Ramos (cell line): ENCODE results near the gene PTX3.

Experiments
- in situ Hi-C: fragments of 300-500 bp; cut with MboI; formaldehyde crosslinking; loops from one replicate; pipeline ENCODE4 v1.14.3; 2022; ENCODE audit warnings: low sequenced_read_pairs; ENCODE audit not compliant: unreplicated experiment

PTX3 gene

DNA sequence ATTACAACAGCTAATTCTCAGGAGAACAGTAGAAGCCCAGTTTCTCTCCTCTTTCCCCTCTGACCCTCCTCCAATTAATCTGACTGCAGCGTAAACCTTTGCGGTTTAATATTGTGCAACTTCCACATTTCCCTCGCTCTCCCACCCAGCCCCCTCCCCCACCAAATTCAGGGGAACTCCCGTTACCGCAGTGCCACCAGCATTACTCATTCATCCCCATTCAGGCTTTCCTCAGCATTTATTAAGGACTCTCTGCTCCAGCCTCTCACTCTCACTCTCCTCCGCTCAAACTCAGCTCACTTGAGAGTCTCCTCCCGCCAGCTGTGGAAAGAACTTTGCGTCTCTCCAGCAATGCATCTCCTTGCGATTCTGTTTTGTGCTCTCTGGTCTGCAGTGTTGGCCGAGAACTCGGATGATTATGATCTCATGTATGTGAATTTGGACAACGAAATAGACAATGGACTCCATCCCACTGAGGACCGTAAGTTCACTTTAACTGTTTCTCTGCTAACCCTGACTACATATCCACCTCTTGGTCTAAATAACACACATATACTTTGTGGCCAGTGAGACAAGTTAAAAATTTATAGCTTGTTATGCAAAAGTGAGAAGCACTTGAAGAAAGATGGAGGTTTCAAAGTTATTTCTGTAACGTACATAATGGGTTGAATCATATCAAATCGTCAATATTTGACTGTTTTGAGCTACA lies at the start of gene PTX3:
PTX3 (plus strand) TSS at position 268 of the 709 bp plus-strand sequence; CDS start at position 352, 84 bp downstream.
- in situ Hi-C loops, result no loop called here

DNA sequence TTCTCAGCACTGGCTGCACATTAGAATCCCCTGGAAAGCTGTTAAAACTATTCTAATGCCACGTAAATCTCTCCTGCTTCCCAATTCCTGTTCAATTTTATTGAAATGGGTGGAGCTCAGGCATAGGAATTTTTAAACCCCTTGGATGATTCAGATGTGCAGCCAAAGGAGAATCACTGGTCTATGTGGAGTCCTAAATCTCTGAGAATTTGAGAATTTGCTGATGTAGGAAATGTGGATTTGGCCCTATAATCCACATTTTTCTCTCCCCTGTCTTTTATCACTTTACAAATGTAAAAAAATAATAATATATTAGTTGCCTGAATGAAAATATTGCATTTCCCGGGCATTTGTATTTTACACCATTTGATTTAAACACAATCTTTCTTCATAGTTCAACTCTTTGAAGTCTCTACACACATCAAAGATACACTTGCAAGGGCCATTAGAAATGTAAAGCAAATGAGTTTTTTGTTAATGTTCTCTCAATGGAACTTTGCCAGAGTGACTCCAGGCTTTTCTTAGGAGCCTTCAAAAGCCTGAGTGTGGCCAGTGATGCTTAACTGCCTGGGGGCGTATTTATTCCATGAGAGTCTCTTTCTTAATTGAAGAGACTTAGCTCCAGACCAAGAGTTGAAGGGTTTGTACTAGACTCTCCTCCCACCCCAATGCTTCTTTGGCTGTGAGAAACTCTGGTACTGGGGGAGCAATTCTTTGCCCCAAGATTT lies 48.8 kb upstream of the PTX3 start:
- in situ Hi-C loops, result no loop called here

DNA sequence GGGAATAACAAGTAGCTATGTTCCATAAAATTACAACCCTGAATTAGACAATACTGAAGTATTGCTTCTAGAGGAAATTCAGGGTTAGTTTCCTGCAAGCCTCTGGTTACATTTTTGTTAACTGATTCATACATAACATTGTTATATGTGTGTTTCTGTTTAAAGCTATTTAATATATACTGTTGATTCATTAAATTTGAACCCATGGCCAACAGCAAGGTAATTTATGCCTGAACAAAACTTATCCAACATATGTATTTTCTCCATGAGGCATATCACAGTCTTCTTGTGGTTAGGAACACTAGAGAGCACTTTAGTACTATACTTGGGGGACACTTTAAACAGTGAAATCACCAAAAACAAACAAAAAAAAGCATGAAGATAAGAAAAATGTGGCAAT lies 47.7 kb upstream of the PTX3 start:
- in situ Hi-C loops, result no loop called here

DNA sequence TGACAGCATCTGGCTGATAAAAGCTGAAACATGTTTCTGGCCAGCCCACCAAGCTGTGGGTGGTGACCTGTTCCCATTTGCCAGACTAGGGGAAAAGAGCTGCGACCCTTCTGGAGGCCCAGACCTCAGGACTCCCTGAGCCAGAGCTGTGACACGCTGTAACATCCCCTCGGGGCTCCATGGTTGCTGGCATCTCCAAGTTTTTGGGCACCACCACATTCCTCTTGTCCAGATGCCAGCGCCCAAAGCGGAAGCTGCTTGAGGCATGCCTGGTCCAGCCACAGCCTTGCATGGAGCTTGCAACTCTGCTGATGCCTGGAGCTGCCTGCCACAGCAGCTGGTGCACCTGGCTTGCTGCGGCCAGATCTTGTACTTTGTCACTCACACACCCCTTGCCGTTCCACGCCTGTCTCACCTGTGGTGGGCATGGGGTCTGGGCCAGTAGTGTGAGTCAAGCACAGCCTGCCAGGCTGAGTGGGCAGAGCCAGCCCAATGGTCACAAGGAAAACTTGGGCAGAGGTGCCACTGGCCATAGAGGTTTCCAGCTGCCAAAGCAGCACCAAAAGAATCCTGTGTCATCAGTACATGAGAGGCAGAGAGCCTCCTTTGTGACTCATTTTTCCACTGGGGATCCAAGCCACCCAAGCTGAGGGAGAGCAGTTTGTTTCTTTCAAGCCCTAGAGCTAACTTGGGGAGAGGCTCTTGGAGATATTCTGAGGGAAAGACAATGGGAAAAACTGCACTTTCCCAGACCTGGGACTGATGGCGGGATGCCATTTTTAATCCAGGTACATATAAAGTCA lies 45.7 kb upstream of the PTX3 start:
- in situ Hi-C loops, result no loop called here

DNA sequence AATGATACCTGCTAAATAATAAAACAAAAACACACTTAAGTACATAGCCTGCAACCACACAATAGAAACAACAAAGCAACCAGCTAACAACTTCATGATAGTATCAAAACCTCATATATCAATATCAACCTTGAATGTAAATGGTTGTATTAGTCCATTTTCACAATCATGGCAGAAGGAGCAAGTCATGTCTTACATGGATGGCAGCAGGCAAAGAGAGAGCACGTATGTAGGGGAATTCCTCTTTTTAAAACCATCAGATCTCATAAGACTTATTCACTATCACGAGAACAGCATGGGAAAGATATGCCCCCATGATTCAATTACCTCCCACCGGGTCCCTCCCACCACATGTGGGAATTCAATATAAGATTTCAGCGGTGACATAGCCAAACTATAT lies 44.5 kb upstream of the PTX3 start:
- in situ Hi-C loops, result no loop called here

DNA sequence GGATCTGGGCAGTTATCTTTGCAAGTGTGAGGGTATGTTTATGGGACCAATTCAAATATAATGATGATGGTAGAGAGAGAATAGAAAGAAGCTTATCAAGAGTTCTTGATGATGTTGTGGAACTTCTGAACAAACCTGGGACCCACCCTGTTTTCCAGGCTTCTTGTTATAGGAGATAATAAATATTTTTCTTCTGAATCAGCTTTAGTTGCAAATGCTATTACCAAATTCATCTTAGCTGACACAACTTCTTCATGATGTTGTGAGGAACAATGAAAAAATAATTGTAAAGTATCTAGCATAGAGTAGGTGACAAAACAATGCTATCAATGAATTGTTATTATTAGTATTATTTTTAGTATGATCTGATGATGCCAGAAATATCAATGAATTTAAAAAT lies 43.5 kb upstream of the PTX3 start:
- in situ Hi-C loops, result no loop called here

DNA sequence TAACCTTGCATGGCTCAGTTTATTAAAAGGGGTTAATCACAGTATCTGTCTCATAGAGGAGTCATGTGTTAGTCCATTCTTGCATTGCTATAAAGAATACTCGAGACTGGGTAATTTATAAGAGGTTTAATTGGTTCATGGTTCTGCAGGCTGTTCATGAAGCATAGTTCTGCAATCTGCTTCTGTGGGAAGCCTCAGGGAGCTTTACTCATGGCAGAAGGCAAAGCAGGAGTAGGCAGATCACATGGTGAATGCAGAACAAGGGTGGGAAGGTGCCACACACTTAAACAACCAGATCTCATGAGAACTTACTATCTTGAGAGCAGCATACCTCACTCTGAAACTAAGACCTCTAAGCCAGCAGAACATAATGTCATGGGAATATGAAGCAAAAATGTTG lies 42.2 kb upstream of the PTX3 start:
- in situ Hi-C loops, result no loop called here

DNA sequence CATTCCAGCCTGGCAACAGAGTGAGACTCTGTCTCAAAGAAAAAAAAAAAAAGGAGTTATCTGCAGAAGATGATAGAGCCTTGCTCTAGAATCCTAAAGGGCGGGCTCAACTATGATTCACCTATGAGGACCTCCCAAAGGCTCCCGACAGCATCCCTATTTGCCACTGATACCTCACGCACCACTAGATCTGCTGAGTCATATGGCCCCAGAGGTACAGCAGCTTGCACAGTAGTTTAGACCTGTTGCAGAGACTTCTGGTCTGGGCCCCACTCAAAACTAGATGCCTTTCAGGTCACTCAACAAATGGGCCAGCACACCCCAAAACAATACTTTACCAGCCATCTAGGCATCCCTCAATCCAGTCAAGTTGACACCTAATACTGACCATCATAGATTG lies 38.1 kb upstream of the PTX3 start:
- in situ Hi-C loops, result no loop called here

DNA sequence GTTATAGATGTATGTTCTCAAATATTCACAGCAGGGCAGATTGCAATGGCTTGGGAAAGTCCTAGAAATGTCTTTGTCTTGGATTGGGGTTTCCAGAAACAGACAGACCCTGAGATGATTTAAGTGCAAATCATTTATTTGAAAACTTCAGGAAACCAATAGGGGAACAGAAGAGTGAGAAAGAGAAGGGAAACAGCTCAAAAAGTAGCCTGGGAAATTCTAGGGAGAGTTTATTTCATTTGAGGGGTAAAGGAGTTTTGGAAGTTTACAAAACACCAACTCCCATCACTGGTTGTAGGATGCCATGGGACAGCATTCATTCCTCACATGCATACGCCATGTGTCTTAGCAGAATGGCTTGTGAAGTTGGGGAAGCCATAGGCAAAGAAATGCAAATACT lies 32.3 kb upstream of the PTX3 start:
- in situ Hi-C loops, result no loop called here

DNA sequence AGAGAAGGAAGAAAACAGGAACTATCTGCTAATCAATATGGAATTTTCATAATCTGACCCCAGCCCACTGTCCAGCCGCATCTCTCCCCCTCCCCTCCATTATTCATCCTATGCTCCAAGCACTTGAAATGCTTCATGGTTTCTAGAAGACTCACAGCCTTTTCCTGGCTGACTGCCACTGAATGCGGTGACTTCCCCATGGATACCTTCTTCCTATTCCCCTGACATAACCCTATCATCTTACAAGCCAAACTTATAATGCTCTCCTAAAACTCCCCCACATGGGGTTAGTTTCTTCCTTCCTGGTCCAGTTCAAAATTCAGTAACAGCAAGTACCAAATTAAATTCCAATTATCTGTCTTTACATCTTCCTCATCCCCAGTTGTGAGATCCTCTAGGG lies 31.2 kb upstream of the PTX3 start:
- in situ Hi-C loops, result no loop called here

DNA sequence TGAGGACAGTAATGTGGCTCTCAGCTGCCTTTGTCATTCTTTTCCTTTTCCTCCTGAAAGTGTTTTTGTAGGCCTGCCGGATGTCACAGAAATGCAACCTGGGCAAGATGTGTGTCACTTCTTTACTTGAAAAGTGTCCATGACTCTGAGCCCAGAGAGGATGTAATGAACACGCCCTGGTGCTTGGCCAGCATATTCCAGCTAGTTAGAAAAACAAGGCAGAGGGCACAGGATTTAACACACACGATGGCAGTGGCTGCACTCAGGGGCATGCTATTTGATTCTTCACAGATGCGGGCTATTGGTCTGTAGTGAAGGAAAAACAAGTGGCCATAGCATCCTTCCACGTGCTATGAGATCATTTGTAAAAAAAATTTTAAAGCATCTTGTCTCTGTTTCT lies 30.3 kb upstream of the PTX3 start:
- in situ Hi-C loops, result no loop called here

DNA sequence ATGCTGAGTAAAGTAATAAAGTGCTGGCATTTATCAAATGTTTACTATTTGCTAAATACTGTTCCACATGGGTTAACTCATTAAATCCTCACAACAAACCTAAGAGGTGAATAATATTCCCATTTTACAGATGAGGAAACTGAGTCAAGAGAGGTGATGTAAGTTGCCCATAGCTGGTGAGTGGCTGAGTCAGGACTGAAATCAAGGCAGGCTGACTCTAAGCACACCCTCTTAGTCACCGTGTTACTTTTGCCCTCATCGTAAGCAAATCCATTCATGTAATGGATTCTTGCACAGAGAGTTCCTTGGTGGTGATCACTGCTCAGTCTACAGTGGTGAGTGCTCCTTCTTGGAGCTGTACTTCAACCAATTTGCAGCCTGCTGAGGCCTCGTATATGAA lies 28.9 kb upstream of the PTX3 start:
- in situ Hi-C loops, result no loop called here

DNA sequence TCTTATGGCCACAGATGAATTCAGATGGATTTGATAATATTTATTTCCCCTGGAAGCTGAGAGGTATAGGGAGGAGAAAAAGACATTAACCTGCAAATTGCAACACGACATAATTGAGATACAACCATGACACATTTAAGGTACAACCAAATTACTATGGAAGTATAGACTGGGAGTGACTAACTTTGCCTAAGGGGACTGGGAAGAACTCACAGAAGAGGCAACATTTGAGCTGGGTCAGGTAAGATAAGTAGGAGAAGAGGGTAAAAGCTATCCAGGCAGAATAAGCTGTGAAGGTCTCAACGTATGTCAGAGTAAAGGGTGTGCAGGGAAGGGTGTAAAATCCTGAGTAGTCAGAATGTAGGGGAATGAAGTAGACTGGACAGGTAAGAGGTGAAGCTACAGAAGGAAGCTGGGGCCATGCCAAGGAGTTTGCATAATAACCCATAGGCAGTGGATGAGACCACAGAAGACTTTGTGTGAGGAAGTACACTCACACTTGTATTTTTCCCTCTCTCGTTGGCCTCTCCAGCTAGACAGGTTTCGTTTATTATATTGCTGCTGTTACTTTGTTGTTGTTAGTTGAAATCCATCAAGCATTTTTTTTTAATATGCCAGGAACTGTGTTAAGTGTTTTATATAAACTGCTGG lies 28.0 kb upstream of the PTX3 start:
- in situ Hi-C loops, result no loop called here

DNA sequence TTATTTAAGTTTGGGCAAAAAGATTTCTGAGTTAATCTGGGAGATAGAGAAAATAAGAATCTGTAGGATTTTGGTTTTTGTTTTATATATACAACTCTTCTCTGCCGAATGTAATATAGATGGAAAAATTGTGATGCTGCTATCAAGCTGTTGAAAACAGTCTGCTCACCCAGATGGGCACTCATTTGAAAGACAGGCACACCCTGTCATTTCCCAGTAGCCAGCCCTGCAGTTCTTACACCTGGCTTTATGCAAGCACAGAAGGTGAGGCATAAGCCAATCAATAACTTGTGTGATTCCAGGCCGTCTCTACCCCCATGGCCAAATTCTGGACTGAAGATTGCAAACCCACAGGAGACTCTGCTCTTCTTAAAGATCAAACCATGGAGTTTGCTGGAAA lies 27.1 kb upstream of the PTX3 start:
- in situ Hi-C loops, result no loop called here

DNA sequence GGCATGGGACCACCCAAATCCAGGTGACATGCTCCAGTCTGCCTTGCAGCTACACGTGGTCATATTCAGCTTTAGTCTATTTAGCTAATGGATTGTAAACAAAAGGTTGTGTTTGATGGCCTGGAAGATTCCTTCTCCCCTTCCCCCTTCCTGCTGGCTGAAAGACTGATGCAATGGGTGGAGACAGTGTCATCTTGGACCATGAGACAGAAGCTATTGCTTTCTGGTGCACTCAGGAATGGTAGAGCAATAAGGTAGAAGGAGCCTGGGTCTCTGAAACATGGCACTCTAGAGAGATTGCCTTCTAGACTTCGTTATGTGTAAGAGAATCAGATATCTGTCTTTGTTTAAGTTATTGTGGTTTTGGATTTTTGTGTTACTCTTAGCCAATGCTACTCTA lies 25.7 kb upstream of the PTX3 start:
- in situ Hi-C loops, result no loop called here

DNA sequence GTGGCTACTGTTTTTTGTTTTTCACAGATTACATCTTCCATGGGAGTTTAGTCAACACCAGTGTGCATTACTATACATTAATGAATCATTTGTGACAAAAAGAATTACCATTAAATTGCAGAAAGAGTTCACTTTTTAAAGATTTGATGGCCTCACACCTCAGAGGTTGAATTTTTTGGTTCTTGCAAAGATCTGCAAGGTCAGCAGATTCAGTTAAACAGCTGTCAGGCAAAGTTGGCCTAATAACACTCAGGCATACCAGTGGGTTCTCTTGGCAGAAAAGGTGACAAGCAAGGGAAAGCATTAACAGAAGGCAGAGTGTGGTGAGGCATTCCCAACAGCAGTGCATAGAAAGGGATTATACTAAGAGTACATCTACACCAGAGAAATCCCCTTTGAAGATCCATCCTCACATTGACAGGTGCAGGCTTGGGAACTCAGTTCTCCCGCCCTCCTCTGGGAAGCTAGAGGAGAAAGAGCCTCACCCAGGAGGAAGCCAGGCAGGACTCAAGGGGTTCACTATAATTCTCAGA lies 24.3 kb upstream of the PTX3 start:
- in situ Hi-C loops, result no loop called here

DNA sequence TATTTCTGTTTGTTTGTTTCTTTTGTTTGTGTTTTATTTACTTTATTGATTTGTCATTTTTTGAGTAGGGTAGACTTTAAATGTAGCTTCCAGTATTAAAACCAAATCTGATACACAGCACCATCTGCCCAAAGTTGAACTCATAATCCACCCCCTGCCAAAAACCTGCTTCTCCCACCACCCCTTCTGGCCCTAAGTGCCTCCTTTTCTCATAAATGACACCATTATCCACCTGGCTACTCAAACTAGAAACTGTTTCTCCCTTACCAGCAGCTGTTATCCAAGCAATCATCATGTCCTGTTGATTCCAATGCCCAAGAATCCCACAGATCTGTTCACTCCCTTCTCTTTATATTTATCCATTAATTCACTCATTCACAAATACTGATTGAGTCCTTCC lies 21.8 kb upstream of the PTX3 start:
- in situ Hi-C loops, result no loop called here

DNA sequence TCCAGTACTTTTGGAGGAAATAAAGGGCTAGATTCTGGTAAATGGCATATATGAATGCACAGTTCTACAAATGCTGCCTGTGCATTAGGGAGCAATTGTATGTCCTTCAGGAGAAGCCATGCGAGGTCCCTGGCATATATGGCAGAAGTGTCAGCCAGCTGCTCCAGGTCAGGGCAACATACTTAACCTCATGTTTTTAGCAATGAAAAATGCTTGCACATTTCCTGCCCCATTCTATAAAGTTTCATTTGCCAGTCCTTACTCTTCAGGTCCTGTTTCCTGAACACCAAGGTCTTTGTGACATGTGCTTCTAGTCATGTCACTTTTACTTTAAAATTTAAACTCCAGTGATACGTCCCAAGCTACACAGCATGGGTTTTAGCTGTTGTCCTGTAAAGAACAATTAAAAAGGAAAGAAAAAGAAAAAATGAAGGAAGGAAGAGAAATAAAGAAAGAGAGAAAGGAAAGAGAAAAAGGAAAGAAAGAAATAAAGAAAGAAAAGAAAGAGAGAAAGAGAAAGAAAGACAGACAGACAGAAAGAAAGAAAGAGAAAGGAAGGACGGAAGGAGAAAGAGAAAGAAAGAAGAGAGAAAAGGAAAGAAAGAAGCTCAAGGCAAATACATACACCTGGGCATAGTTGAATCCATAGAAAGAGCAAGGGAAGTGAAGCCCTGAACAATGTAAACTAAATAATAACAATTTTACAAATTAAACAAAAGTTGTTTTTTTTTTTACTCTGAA lies 20.1 kb upstream of the PTX3 start:
- in situ Hi-C loops, result no loop called here

DNA sequence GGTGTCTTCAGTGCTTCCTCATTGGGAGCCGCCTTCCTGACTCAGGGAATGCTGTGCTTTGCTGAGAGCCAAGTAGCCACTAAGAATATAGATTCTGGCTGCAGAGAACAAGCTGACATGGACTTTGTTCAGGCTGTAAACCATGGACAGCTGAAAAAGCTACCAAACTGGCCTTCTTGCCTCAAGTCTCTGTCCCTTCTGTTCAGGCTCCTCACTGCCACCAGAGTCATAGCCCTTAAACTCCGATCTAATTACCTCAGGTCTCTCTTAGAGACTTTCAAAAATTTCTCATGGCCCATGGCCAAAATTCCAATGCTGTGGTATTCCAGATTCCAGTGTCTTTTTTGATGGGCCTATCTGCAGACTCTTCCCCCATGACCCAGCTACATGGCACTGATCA lies 19.4 kb upstream of the PTX3 start:
- in situ Hi-C loops, result no loop called here

DNA sequence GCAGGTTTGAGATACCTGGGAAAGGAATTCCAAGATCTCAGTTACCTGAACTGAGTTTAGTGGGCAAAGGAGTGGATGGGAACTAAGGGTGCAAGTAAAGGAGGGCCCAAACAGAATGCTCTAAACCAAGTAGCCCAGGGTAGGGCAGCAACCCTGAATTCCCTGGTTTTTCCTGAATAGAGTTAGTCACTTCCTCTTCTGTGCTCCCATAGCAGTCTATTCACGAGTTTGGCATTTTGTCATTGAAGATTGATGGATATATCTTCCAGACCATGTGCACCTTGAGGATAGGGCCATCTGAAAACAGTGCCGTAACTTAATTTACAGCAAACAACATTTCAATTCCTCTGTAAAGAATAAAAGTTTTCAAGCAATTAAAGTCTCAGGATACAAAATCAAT lies 18.5 kb upstream of the PTX3 start:
- in situ Hi-C loops, result no loop called here
